C1 segment of cervical spinal cord (tissue), 14 donors: ENCODE data around the gene APH1B.
A peak's percentile ranks its signal among the peaks of the same experiment; 100 is the strongest.
"Not testable (repeated sequence)": the region's sequence is repeated elsewhere in the genome, so short reads cannot be mapped to it uniquely, and the experiment has no call there.

ENCODE experiments used
- DNase-seq, 14 donors: peaks; one replicate each; lab custom pipeline; 2025; lab: John Stamatoyannopoulos, UW

Gene APH1B

GRCh38 chr15:63296195-63296594 lies 18.8 kb downstream of the APH1B start:
- DNase-seq, result no peak

- no peak for DNase-seq
These were observed 22.7 kb downstream of the APH1B start for GRCh38 chr15:63299943-63300575.

- no peak for DNase-seq
These were observed 23.7 kb downstream of the APH1B start for GRCh38 chr15:63301088-63301487.

- DNase-seq, result no peak
These were observed 27.9 kb downstream of the APH1B start for GRCh38 chr15:63305260-63305659.

- DNase-seq, result no peak
These were observed 29.2 kb downstream of the APH1B start for GRCh38 chr15:63306492-63307073.

- no peak for DNase-seq
These were observed 31.1 kb downstream of the APH1B start for GRCh38 chr15:63308491-63308890.

GRCh38 chr15:63308947-63309346 lies 31.5 kb downstream of the APH1B start:
- no peak for DNase-seq

- DNase-seq, result no peak
These were observed 33.2 kb downstream of the APH1B start for GRCh38 chr15:63310646-63311045.

GRCh38 chr15:63312286-63312685 lies 34.9 kb downstream of the APH1B start:
- DNase-seq, result no peak

- DNase-seq, result no peak
These were observed 36.4 kb downstream of the APH1B start for GRCh38 chr15:63313825-63314224.

- no peak for DNase-seq
These were observed 37.0 kb downstream of the APH1B start for GRCh38 chr15:63314409-63314808.

- DNase-seq, result no peak
These were observed 40.9 kb downstream of the APH1B start for GRCh38 chr15:63318344-63318743.

- DNase-seq, result no peak
These were observed 41.7 kb downstream of the APH1B start for GRCh38 chr15:63319065-63319464.

- not testable (repeated sequence) for DNase-seq
These were observed 43.0 kb downstream of the APH1B start for GRCh38 chr15:63320446-63320845.

GRCh38 chr15:63320981-63321380 lies 43.6 kb downstream of the APH1B start:
- DNase-seq, result not testable (repeated sequence)

GRCh38 chr15:63321462-63321861 lies 44.1 kb downstream of the APH1B start:
- no peak for DNase-seq

- DNase-seq, result peak in 3 of 14 donors; percentile 3 to 9 (median 4)
These were observed 45.1 kb downstream of the APH1B start for GRCh38 chr15:63322541-63322940.

- peak in 4 of 14 donors; percentile 5 to 36 (median 14) for DNase-seq
These were observed 46.6 kb downstream of the APH1B start for GRCh38 chr15:63323798-63324563.

GRCh38 chr15:63324770-63325169 lies 47.4 kb downstream of the APH1B start:
- no peak for DNase-seq

- no peak for DNase-seq
These were observed 50.4 kb downstream of the APH1B start for GRCh38 chr15:63327648-63328421.

- DNase-seq, result no peak
These were observed 52.4 kb downstream of the APH1B start for GRCh38 chr15:63329567-63330350.
